HepG2 (cell line): ENCODE data around the gene PRKD2. TPM values are rescaled to one million over a fixed set of nuclear protein-coding genes. Genes with fewer than 3 reads are reported as not detected.

Experiments used
- BCLAF1 ChIP-seq: fragments of 450-650 bp; IDR thresholded peaks from 2 replicates; pipeline ENCODE4 v1.6.1; 2017; ENCODE audit warnings: mild to moderate bottlenecking
- JUND ChIP-seq: sonication (generic); formaldehyde crosslinking; IDR thresholded peaks from 2 replicates; pipeline ENCODE4 v1.8.0; 2022; ENCODE audit warnings: mild to moderate bottlenecking, missing genetic modification reagents
- MAZ ChIP-seq, 2 experiments: sonication (generic) in 1 of 2; formaldehyde crosslinking in 1 of 2; IDR thresholded peaks; 2 replicates each; pipeline versions ENCODE4 v1.5.0 to v1.6.1; 2012 to 2020; ENCODE audit warnings: low read depth in 2 of 2, mild to moderate bottlenecking in 2 of 2, borderline replicate concordance in 1 of 2, improper control_type of control experiment in 1 of 2, low read length in 1 of 2, missing genetic modification reagents in 1 of 2, moderate library complexity in 1 of 2
- PATZ1 ChIP-seq: sonication (generic); formaldehyde crosslinking; IDR thresholded peaks from 2 replicates; pipeline ENCODE4 v1.4.0; 2020; ENCODE audit warnings: missing genetic modification reagents
- RAD21 ChIP-seq: fragments of 450-650 bp; formaldehyde crosslinking; IDR thresholded peaks from 2 replicates; pipeline ENCODE4 v1.5.0; 2020; ENCODE audit warnings: mild to moderate bottlenecking
- RBFOX2 ChIP-seq: fragments of 200-400 bp; formaldehyde crosslinking; IDR thresholded peaks from 2 replicates; pipeline ENCODE4 v1.6.1; 2017; ENCODE audit warnings: low read depth, mild to moderate bottlenecking, low read length
- RFX3 ChIP-seq: IDR thresholded peaks from 2 replicates; pipeline ENCODE4 v1.6.1; 2016; ENCODE audit warnings: missing biosample characterization, missing genetic modification reagents
- ZBTB14 ChIP-seq: sonication (generic); formaldehyde crosslinking; IDR thresholded peaks from 2 replicates; pipeline ENCODE4 v1.4.0; 2020; ENCODE audit warnings: missing genetic modification reagents
- ZBTB7A ChIP-seq: sonication (generic); formaldehyde crosslinking; IDR thresholded peaks from 2 replicates; pipeline ENCODE4 v1.8.0; 2022; ENCODE audit warnings: mild to moderate bottlenecking, missing genetic modification reagents
- ZNF576 ChIP-seq: sonication (generic); formaldehyde crosslinking; IDR thresholded peaks from 2 replicates; pipeline ENCODE4 v1.4.0; 2020; ENCODE audit warnings: mild to moderate bottlenecking, missing genetic modification reagents
- ZNF709 ChIP-seq: sonication (generic); formaldehyde crosslinking; IDR thresholded peaks from 2 replicates; pipeline ENCODE4 v1.5.0; 2020; ENCODE audit warnings: mild to moderate bottlenecking, missing genetic modification reagents
- ZNF740 ChIP-seq: sonication (generic); formaldehyde crosslinking; IDR thresholded peaks from 2 replicates; pipeline ENCODE4 v1.4.0; 2020; ENCODE audit warnings: missing genetic modification reagents
- ZNF800 ChIP-seq: sonication (generic); formaldehyde crosslinking; IDR thresholded peaks from 2 replicates; pipeline ENCODE4 v1.4.0; 2020; ENCODE audit warnings: missing genetic modification reagents
- polyA plus RNA-seq, 8 experiments: library from polyadenylated mRNA; depleted of rRNA in 3 of 8; stranded (reverse) in 7 of 8; unstranded in 1 of 8; fragments of >200 nt; fragmentation: Illumina TruSeq in 4 of 8; extraction: Trizol in 4 of 8; gene quantifications; 2 replicates each; pipeline versions ENCODE4 v1.2.1 to v1.2.3, GENCODE V29; 2011 to 2016; ENCODE audit warnings: low read depth in 4 of 8, missing spikeins in 1 of 8, mixed read lengths in 1 of 8; ENCODE audit not compliant: insufficient read depth in 1 of 8
- total RNA-seq, 5 experiments: library from RNA; depleted of rRNA; stranded (reverse); fragments of >200 nt; fragmentation: Illumina TruSeq; extraction: Trizol; gene quantifications; 2 replicates each; pipeline ENCODE4 v1.2.3, GENCODE V29; 2016; ENCODE audit warnings: low read depth in 1 of 5

PRKD2 gene
- total and polyA plus RNA-seq, 2 of the 13 experiments (the other 11 are each of a cell fraction or from before 2014, with no cell fraction given): 6.7 to 7.3 TPM

- TF ChIP-seq BCLAF1 (no peak), RAD21 (CRISPR knock-in tag) (peak; percentile 25; the same call in 1 of the 2 replicates), ZNF740 (CRISPR knock-in tag) (0 out of 2 replicates have a peak, but pooled peaks have one; percentile 25), RBFOX2 (peak; percentile 57), MAZ (IDR thresholded peaks at IDR 0.05; ENCODE audit: borderline replicate concordance, low read depth, low read length) (0 out of 2 replicates have a peak, but pooled peaks have one; percentile 52), MAZ (CRISPR knock-in tag; IDR thresholded peaks at IDR 0.05; ENCODE audit: low read depth) (0 out of 2 replicates have a peak, but pooled peaks have one; percentile 12), ZNF709 (CRISPR knock-in tag) (no peak), JUND (CRISPR knock-in tag) (no peak), ZBTB14 (CRISPR knock-in tag) (peak; percentile 88), ZNF576 (CRISPR knock-in tag) (no peak), RFX3 (CRISPR knock-in tag) (peak; percentile 66; the same call in 1 of the 2 replicates), ZBTB7A (CRISPR knock-in tag) (0 out of 2 replicates have a peak, but pooled peaks have one; percentile 63), ZNF800 (no peak), PATZ1 (CRISPR knock-in tag) (peak; percentile 21; the same call in 1 of the 2 replicates)
- TF ChIP-seq, all 625 proteins: peak for 17
Measured at GRCh38 chr19:46746281-46747057, 29.6 kb upstream of the PRKD2 start, which contains the start of gene STRN4 (continued).
